Glutamatergic neuron (in vitro differentiated cells): ENCODE data around the gene HMCN1. TPM values are rescaled to one million over a fixed set of nuclear protein-coding genes. Genes with fewer than 3 reads are reported as not detected.

Experiments used
- DNase-seq: peaks from one replicate; pipeline ENCODE4 v3.0.0; 2022
- H3K27ac Mint-ChIP-seq: one replicate; pipeline ENCODE4 v1.8.0; 2020; ENCODE audit warnings: mild to moderate bottlenecking, mixed read lengths, inconsistent platforms; ENCODE audit not compliant: unreplicated experiment
- H3K27me3 Mint-ChIP-seq: one replicate; pipeline ENCODE4 v1.8.0; 2020; ENCODE audit warnings: mild to moderate bottlenecking, moderate library complexity, mixed read lengths, inconsistent platforms; ENCODE audit not compliant: unreplicated experiment
- H3K36me3 Mint-ChIP-seq: one replicate; pipeline ENCODE4 v1.8.0; 2020; ENCODE audit warnings: mild to moderate bottlenecking, mixed read lengths, inconsistent platforms; ENCODE audit not compliant: unreplicated experiment
- H3K4me1 Mint-ChIP-seq: one replicate; pipeline ENCODE4 v1.8.0; 2020; ENCODE audit warnings: mild to moderate bottlenecking, low read depth, mixed read lengths, inconsistent platforms; ENCODE audit not compliant: unreplicated experiment
- H3K4me3 Mint-ChIP-seq: one replicate; pipeline ENCODE4 v1.8.0; 2020; ENCODE audit warnings: mild to moderate bottlenecking, mixed read lengths, inconsistent platforms; ENCODE audit not compliant: unreplicated experiment
- H3K9me3 Mint-ChIP-seq: one replicate; pipeline ENCODE4 v1.8.0; 2020; ENCODE audit warnings: mild to moderate bottlenecking, moderate library complexity, mixed read lengths, inconsistent platforms; ENCODE audit not compliant: unreplicated experiment
- CTCF ChIP-seq: fragments of 200-600 bp; sonication (generic); IDR thresholded peaks from one replicate; pipeline ENCODE4 v1.5.0; 2021; ENCODE audit not compliant: partially characterized antibody, unreplicated experiment
- total RNA-seq: library from RNA; stranded (reverse); fragmentation: NEBNext Ultra II Directional; extraction: Animal tissue kit (Norgen Biotek cat#: 25700); gene quantifications from one replicate; pipeline ENCODE4 v1.2.1, GENCODE V29; 2021; ENCODE audit not compliant: unreplicated experiment

Gene HMCN1
- total RNA-seq, 1 donor from 2014 or later: 0.93 TPM

GRCh38 chr1:185840880-185841279, 106.7 kb downstream of the HMCN1 start:
- Mint-ChIP-seq H3K36me3 (no peaks in the 10 kb centered on the region), H3K4me1 (no peaks in the 10 kb centered on the region), H3K27ac (no peak overlapping the region), H3K27me3 (no peaks in the 10 kb centered on the region), H3K4me3 (no peak overlapping the region), H3K9me3 (no peaks in the 10 kb centered on the region)
- no peak for DNase-seq
- no peak for TF ChIP-seq CTCF

DNA sequence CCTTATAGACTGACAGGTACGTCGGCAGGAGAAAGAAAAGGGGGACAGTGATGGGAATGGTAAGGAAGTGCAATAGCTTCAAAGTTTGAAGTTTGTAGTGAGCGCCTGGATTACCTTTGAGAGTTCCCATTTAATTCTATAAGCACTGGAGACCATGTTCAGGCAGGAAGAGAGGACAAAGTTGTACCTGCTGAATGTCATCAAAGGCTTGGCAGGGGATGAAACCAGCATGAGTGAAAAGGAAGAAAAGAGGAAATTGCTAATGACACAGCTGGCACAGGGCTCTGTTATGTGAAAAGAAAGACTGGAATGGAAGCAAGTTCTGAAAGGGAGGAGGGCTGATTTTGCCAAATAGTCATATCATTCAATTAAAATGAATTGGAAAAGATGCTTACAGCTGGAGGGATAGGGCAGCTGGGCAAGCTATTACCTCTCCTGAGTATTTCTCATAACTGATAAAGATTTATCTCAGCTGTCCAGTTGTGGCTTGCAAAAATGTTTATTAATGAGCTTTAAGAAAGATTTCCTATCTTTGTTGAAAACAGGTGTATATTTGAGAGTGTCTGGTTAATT, 109.2 kb downstream of the HMCN1 start:
- TF ChIP-seq CTCF: no peak
- Mint-ChIP-seq H3K27me3 (no peaks in the 10 kb centered on the region), H3K9me3 (no peaks in the 10 kb centered on the region), H3K36me3 (no peaks in the 10 kb centered on the region), H3K4me1 (no peaks in the 10 kb centered on the region), H3K4me3 (no peak overlapping the region), H3K27ac (no peak overlapping the region)
- DNase-seq: no peak

DNA sequence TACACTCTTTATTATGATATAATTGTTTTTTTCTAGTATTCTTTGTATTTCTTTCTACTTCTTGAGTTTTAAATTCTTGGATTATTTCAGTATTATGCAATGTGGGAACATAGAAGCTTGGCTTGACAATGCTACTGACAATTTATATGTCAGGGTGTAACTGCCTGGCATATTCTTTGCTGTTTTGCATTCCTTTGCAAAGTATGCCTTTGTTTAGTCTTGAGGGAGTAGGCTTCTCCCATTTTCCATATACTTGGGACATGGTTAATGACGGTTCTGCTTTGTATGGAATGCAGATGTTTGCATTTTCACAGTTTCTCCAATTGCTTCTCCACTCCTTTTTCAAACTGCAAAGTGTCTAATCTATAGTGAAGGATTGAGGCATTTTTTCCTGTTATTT, 109.8 kb downstream of the HMCN1 start:
- Mint-ChIP-seq H3K4me3 (no peak overlapping the region), H3K9me3 (no peaks in the 10 kb centered on the region), H3K27me3 (no peaks in the 10 kb centered on the region), H3K4me1 (no peaks in the 10 kb centered on the region), H3K36me3 (no peaks in the 10 kb centered on the region), H3K27ac (no peak overlapping the region)
- DNase-seq: no peak
- TF ChIP-seq CTCF: no peak

- Mint-ChIP-seq H3K4me1 (no peaks in the 10 kb centered on the region), H3K36me3 (no peaks in the 10 kb centered on the region), H3K9me3 (no peaks in the 10 kb centered on the region), H3K27ac (no peak overlapping the region), H3K4me3 (no peak overlapping the region), H3K27me3 (no peaks in the 10 kb centered on the region)
- no peak for DNase-seq
- no peak for TF ChIP-seq CTCF
These were observed 112.7 kb downstream of the HMCN1 start for GRCh38 chr1:185846672-185847444.

DNA sequence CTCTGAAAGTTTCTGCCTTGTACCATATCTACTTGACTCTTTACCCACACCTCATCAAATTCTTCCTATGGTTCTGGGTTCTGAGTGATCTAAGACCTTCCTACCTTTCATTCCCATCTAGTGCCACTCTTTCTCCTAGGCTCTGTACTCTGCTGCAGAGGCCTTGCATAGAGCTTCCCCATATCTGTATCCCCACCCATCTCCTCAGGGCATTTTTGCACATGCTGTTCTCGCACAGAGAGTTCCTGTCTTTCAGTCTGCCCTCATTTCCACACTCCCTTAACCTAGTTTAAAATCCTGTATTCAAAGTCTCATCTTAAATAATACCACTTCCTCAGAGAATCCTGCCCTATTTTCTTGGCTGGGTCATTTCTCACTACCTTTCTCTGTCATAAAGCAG, 114.8 kb downstream of the HMCN1 start:
- TF ChIP-seq CTCF: no peak
- Mint-ChIP-seq H3K36me3 (no peaks in the 10 kb centered on the region), H3K9me3 (no peaks in the 10 kb centered on the region), H3K27ac (no peak overlapping the region), H3K4me3 (no peak overlapping the region), H3K27me3 (no peaks in the 10 kb centered on the region), H3K4me1 (no peaks in the 10 kb centered on the region)
- DNase-seq: no peak
